ENCODE data around the gene VTI1A. TPM values are rescaled to one million over a fixed set of nuclear protein-coding genes. Genes with fewer than 3 reads are reported as not detected.

The VTI1A gene
- total and polyA plus RNA-seq, 2 of the 8 experiments (the other 6 are each of a cell fraction or from before 2014, with no cell fraction given) = 6.0 to 20.0 TPM

- Histone ChIP-seq H3K36me3 (ENCODE audit: control insufficient read depth in 2 of 4, insufficient read depth in 4 of 4, low read length in 3 of 4) (no peaks in the 10 kb centered on the region), H3K23ac (ENCODE audit: insufficient read length) (no peak overlapping the region), H3K9ac (replicated peaks in 1 of 4; ENCODE audit: extremely low read depth in 1 of 4, low read depth in 3 of 4, low read length in 3 of 4) (no peak overlapping the region), H2AFZ (ENCODE audit: low read length) (no peak overlapping the region), H3K79me1 (ENCODE audit: low read depth, low read length) (no peaks in the 10 kb centered on the region), H2BK5ac (ENCODE audit: low read depth, low read length) (no peak overlapping the region), H3K56ac (replicated peaks; ENCODE audit: insufficient read length, low read depth, low read length) (no peak overlapping the region), H4K8ac (ENCODE audit: extremely low read depth, insufficient read depth, low read length) (no peak overlapping the region), H3K4me1 (replicated peaks in 1 of 4; ENCODE audit: control insufficient read depth in 3 of 4, insufficient read depth in 4 of 4, low read length in 3 of 4) (peaks cover 0 to 7% (median 3%) of the 10 kb centered on the region in 4 experiments; a peak in 5 of 7 replicates), H3K9me3 (ENCODE audit: insufficient read depth in 2 of 2, low read depth in 1 of 2, low read length in 1 of 2) (no peaks in the 10 kb centered on the region), H3K4ac (replicated peaks; ENCODE audit: insufficient read length, low read depth, low read length) (no peak overlapping the region), H4K20me1 (replicated peaks in 1 of 2; ENCODE audit: control insufficient read depth in 1 of 2, insufficient read depth in 2 of 2, low read length in 2 of 2) (no peaks in the 10 kb centered on the region), H3K4me2 (ENCODE audit: insufficient read depth in 1 of 2, low read depth in 2 of 2, low read length in 2 of 2) (no peak overlapping the region), H3K27ac (ENCODE audit: low read depth, low read length) (no peak overlapping the region; the same call in 1 of the 2 replicates), H4K5ac (ENCODE audit: insufficient read length, low read depth, low read length) (no peak overlapping the region), H4K91ac (replicated peaks; ENCODE audit: insufficient read length, low read length) (peak overlapping the region; percentile 20), H3K27me3 (replicated peaks in 1 of 4; ENCODE audit: control insufficient read depth in 3 of 4, extremely low read depth in 1 of 4, insufficient read depth in 3 of 4, low read length in 3 of 4) (no peaks in the 10 kb centered on the region), H3K4me3 (ENCODE audit: extremely low read depth in 1 of 4, insufficient read depth in 2 of 4, low read depth in 3 of 4, low read length in 4 of 4) (no peak overlapping the region), H2BK20ac (ENCODE audit: low read length) (no peak overlapping the region), H3K14ac (ENCODE audit: insufficient read length) (no peak overlapping the region), H3K23me2 (ENCODE audit: low read depth, low read length) (no peaks in the 10 kb centered on the region), H2AK5ac (ENCODE audit: low read depth, low read length) (no peak overlapping the region), H2BK12ac (ENCODE audit: low read depth, low read length) (peak overlapping the region; percentile 20; the same call in 1 of the 2 replicates), H2BK120ac (replicated peaks; ENCODE audit: low read depth, low read length) (no peak overlapping the region), H2BK15ac (ENCODE audit: low read length) (no peak overlapping the region), H3K79me2 (ENCODE audit: control insufficient read depth in 1 of 2, insufficient read depth in 2 of 2, low read length in 2 of 2) (no peaks in the 10 kb centered on the region), H3K18ac (ENCODE audit: extremely low read depth, low read length) (no peak overlapping the region)
- FAIRE-seq (no peak), DNase-seq (ENCODE audit: low read depth in 1 of 2, low spot score in 2 of 2) (no peak)
- ChIA-PET POLR2A (ENCODE audit: partially characterized antibody) (interaction anchor here (1.8 kb wide), 1 partner anchor 10 kb away, joined by 11 read pairs; no protein-coding TSS in a partner anchor), CTCF (ENCODE audit: partially characterized antibody) (interaction anchor here (0.6 to 2.8 kb wide), 5 partner anchors 15 to 378 kb away, joined by 3 to 15 read pairs (median 3); no protein-coding TSS in a partner anchor)
- WGBS, 2 experiments (ENCODE audit: extremely low coverage in 1 of 2, insufficient coverage in 1 of 2, insufficient read length in 1 of 2, insufficient replicate concordance in 2 of 2, low coverage in 1 of 2, low lambda C conversion rate in 2 of 2, missing lambda C conversion rate in 1 of 2) = 91% methylated on average over 11 of the region's 11 CpGs; no CpG with 5 or more reads in 1 of the 2 experiments
- TF ChIP-seq JUN (IDR thresholded peaks at IDR 0.05; ENCODE audit: low read depth, low read length) (no peak), CBX5 (IDR thresholded peaks at IDR 0.05; ENCODE audit: low read depth, low read length) (no peak)
Observed at GRCh38 chr10:112738606-112739591, 291.9 kb downstream of the VTI1A start.
